GM23338 (cell line): ENCODE data around the gene CCDC127. TPM values are rescaled to one million over a fixed set of nuclear protein-coding genes. Genes with fewer than 3 reads are reported as not detected.

ENCODE experiments used
- CREB1 ChIP-seq: fragments of 250-450 bp; sonication (Bioruptor Pico); IDR thresholded peaks from 2 replicates; pipeline ENCODE4 v1.5.0; 2020; ENCODE audit warnings: low read depth, mild to moderate bottlenecking, moderate library complexity
- CTCF ChIP-seq, 2 experiments: fragments of 200-600 bp in 1 of 2; sonication (generic) in 1 of 2; conservative IDR thresholded peaks; 2 replicates each; pipeline versions ENCODE4 v1.5.1 to v1.6.1; 2016 to 2017; ENCODE audit warnings: antibody characterized with exemption in 2 of 2, low read depth in 2 of 2, mild to moderate bottlenecking in 2 of 2, moderate library complexity in 1 of 2
- EZH2 ChIP-seq: fragments of 200-600 bp; sonication (generic); IDR thresholded peaks from one replicate; pipeline ENCODE4 v1.8.0; 2017; ENCODE audit warnings: antibody characterized with exemption, mild to moderate bottlenecking, low read depth; ENCODE audit not compliant: unreplicated experiment
- EZH2phosphoT487 ChIP-seq: fragments of 200-600 bp; sonication (generic); IDR thresholded peaks from one replicate; pipeline ENCODE4 v1.8.1; 2018; ENCODE audit warnings: antibody characterized with exemption; ENCODE audit not compliant: unreplicated experiment
- JUNB ChIP-seq: IDR thresholded peaks from one replicate; pipeline ENCODE4 v1.6.1; 2016; ENCODE audit warnings: antibody characterized with exemption; ENCODE audit not compliant: unreplicated experiment
- NANOG ChIP-seq: IDR thresholded peaks from 2 replicates; pipeline ENCODE4 v1.6.1; 2016; ENCODE audit warnings: antibody characterized with exemption, borderline replicate concordance
- POLR2AphosphoS5 ChIP-seq: IDR thresholded peaks from 2 replicates; pipeline ENCODE4 v1.6.1; 2016; ENCODE audit warnings: antibody characterized with exemption, low read depth
- STAT1 ChIP-seq: IDR thresholded peaks from one replicate; pipeline ENCODE4 v1.6.1; 2016; ENCODE audit warnings: antibody characterized with exemption; ENCODE audit not compliant: unreplicated experiment
- ZNF114 ChIP-seq: fragments of 250-450 bp; sonication (Bioruptor Pico); IDR thresholded peaks from 2 replicates; pipeline ENCODE4 v1.5.0; 2020; ENCODE audit warnings: mild to moderate bottlenecking, moderate library complexity
- ZNF331 ChIP-seq: fragments of 250-450 bp; sonication (Bioruptor Pico); IDR thresholded peaks from 2 replicates; pipeline ENCODE4 v1.5.0; 2020; ENCODE audit warnings: low read depth, mild to moderate bottlenecking, moderate library complexity
- polyA plus RNA-seq: library from polyadenylated mRNA; unstranded; fragments of >200 nt; fragmentation: Nextera tagmentation; extraction: Ambion mirVana; gene quantifications from 2 replicates; pipeline ENCODE4 v1.2.1, GENCODE V29; 2016
- total RNA-seq: library from RNA; depleted of rRNA; stranded (reverse); fragments of >200 nt; shearing (Covaris generic); gene quantifications from 2 replicates; pipeline ENCODE4 v1.2.3, GENCODE V29; 2014; rRNA removed
- TF ChIP-seq, protein P1 (sequence below): fragments of 250-450 bp; sonication (Bioruptor Pico); IDR thresholded peaks from 2 replicates; pipeline ENCODE4 v1.5.0; 2020; ENCODE audit warnings: mild to moderate bottlenecking, moderate library complexity

CCDC127 gene
- total and polyA plus RNA-seq, 2 experiments from 2014 or later, result 6.0 to 7.2 TPM

DNA sequence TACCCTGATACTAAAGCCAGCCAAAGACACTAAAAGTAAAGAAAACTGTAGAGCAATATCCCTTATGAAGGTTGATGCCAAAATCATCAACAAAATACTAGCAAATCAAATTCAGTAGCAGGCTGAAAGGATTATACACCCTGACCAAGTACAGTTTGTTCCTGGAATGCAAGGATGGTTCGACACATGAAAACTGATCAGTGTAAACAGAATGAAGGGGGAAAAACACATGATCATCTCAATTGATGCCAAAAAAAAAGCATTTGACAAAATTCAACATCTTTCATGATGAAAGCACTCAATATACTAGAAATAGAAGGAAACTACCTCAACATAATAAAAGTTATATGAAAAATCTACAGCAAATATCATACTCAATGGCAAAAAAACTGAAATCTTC, 70.2 kb downstream of the CCDC127 start (continued):
- TF ChIP-seq, protein P1, sequence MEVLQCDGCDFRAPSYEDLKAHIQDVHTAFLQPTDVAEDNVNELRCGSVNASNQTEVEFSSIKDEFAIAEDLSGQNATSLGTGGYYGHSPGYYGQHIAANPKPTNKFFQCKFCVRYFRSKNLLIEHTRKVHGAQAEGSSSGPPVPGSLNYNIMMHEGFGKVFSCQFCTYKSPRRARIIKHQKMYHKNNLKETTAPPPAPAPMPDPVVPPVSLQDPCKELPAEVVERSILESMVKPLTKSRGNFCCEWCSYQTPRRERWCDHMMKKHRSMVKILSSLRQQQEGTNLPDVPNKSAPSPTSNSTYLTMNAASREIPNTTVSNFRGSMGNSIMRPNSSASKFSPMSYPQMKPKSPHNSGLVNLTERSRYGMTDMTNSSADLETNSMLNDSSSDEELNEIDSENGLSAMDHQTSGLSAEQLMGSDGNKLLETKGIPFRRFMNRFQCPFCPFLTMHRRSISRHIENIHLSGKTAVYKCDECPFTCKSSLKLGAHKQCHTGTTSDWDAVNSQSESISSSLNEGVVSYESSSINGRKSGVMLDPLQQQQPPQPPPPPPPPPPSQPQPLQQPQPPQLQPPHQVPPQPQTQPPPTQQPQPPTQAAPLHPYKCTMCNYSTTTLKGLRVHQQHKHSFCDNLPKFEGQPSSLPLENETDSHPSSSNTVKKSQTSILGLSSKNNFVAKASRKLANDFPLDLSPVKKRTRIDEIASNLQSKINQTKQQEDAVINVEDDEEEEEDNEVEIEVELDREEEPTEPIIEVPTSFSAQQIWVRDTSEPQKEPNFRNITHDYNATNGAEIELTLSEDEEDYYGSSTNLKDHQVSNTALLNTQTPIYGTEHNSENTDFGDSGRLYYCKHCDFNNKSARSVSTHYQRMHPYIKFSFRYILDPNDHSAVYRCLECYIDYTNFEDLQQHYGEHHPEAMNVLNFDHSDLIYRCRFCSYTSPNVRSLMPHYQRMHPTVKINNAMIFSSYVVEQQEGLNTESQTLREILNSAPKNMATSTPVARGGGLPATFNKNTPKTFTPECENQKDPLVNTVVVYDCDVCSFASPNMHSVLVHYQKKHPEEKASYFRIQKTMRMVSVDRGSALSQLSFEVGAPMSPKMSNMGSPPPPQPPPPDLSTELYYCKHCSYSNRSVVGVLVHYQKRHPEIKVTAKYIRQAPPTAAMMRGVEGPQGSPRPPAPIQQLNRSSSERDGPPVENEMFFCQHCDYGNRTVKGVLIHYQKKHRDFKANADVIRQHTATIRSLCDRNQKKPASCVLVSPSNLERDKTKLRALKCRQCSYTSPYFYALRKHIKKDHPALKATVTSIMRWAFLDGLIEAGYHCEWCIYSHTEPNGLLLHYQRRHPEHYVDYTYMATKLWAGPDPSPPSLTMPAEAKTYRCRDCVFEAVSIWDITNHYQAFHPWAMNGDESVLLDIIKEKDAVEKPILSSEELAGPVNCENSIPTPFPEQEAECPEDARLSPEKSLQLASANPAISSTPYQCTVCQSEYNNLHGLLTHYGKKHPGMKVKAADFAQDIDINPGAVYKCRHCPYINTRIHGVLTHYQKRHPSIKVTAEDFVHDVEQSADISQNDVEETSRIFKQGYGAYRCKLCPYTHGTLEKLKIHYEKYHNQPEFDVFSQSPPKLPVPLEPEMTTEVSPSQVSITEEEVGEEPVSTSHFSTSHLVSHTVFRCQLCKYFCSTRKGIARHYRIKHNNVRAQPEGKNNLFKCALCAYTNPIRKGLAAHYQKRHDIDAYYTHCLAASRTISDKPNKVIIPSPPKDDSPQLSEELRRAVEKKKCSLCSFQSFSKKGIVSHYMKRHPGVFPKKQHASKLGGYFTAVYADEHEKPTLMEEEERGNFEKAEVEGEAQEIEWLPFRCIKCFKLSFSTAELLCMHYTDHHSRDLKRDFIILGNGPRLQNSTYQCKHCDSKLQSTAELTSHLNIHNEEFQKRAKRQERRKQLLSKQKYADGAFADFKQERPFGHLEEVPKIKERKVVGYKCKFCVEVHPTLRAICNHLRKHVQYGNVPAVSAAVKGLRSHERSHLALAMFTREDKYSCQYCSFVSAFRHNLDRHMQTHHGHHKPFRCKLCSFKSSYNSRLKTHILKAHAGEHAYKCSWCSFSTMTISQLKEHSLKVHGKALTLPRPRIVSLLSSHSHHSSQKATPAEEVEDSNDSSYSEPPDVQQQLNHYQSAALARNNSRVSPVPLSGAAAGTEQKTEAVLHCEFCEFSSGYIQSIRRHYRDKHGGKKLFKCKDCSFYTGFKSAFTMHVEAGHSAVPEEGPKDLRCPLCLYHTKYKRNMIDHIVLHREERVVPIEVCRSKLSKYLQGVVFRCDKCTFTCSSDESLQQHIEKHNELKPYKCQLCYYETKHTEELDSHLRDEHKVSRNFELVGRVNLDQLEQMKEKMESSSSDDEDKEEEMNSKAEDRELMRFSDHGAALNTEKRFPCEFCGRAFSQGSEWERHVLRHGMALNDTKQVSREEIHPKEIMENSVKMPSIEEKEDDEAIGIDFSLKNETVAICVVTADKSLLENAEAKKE (CRISPR knock-in tag), result no peak
- TF ChIP-seq CREB1 (CRISPR knock-in tag) (no peak), ZNF114 (no peak), JUNB (no peak), CTCF (conservative IDR thresholded peaks at IDR 0.05; ENCODE audit: low read depth in 2 of 2) (no peak), STAT1 (no peak), EZH2 (no peak), NANOG (no peak), ZNF331 (no peak), POLR2AphosphoS5 (no peak), EZH2phosphoT487 (no peak)

Other genes starting within 250 kb of the CCDC127 start
- 43.7 and 54.8 TPM in 2 replicates for gene PLEKHG4B, start 126.0 kb downstream of the CCDC127 start, total RNA-seq
- 33.5 and 34.2 TPM in 2 replicates for gene PLEKHG4B, start 126.0 kb downstream of the CCDC127 start, polyA plus RNA-seq
- not detected in 2 replicates for gene LRRC14B, start 26.7 kb downstream of the CCDC127 start, total RNA-seq
- gene LRRC14B, start 26.7 kb downstream of the CCDC127 start, polyA plus RNA-seq, result not detected in 2 replicates
- gene SDHA, start 167 bp upstream of the CCDC127 start, total RNA-seq, result 62.2 and 71.3 TPM in 2 replicates
- gene SDHA, start 167 bp upstream of the CCDC127 start, polyA plus RNA-seq, result 69.3 and 70.6 TPM in 2 replicates
- gene PDCD6, start 53.5 kb upstream of the CCDC127 start, total RNA-seq, result 80.6 and 80.9 TPM in 2 replicates
- gene PDCD6, start 53.5 kb upstream of the CCDC127 start, polyA plus RNA-seq, result 127 and 129 TPM in 2 replicates
- 0.97 and 1.8 TPM in 2 replicates for gene AHRR, start 103.6 kb upstream of the CCDC127 start, total RNA-seq
- 0.27 and 0.61 TPM in 2 replicates for gene AHRR, start 103.6 kb upstream of the CCDC127 start, polyA plus RNA-seq
- 24.2 and 31.6 TPM in 2 replicates for gene EXOC3, start 225.0 kb upstream of the CCDC127 start, total RNA-seq
- gene EXOC3, start 225.0 kb upstream of the CCDC127 start, polyA plus RNA-seq, result 13.4 and 13.8 TPM in 2 replicates